ENCODE data around the gene KCNMA1.

The KCNMA1 gene

DNA sequence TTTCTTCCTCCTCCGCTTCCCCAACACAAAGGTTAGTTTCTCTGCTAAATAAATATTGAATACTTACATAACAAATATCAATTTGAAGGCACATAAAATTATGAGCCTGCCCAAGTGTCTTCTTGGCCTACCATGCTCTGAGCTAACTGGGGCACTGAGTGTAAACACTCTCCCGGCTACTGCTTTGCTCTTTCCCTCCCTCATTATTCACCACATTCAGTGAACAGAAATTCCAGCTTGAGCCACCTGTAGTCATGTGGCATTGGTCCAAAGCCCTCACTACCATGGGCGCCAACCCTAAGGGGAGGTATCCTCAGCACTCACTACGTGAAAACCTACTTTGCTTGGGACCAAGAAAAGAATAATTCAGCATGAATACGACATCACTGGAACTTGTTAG lies 409.0 kb downstream of the KCNMA1 start:
- DNase-seq = no peak

DNA sequence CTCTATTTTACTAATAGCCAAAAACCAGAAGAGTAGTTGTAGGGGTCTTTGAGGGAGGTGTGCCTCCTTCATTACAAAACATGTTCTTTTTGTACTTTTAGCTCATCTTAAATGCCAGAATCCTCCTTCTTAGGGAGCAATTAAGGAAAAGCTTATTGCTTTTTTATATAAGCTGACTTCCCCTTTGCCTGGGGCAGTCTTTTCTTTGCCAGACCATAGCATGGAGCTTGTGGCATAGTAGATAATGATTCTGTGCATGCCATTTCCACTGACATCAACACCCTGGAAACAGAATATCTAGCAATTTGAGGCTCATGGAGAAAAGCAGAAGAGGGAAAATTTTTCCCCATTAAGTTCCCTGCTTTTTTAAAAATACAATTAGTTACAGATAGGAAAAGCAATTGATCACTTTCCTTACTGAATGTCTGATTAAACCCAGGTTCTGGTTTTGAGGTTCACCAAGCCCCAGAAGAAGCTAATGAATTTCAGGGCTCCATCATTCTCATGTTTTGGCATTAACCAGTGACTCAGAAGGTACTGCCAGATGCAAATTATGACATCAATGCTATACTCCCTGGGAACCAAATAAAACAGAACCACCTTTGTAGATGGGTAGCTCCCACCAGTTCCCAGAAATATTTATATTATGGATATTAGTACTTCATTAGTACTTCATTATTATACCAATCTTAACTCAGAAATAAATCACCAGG lies 410.6 kb downstream of the KCNMA1 start:
- DNase-seq = no peak

DNA sequence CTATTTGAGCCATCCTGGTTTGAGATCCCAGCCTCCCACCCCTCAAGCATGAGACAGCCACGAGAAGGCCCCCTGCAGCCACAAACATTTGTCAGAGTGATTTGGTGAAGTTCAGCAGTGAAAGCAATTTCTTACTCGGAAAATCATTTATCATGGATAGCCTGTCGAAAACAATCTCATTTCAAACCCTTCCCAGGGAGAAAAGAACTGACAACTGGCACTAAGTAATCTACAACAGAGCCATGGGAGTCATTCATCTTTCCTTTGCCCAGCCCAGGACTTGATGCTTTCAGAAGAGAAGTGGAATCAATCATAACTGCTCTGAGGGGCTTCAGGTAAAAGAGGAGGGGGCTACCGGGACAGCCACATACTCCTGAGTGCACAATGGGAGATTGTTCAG lies 411.2 kb downstream of the KCNMA1 start:
- no peak for DNase-seq

DNA sequence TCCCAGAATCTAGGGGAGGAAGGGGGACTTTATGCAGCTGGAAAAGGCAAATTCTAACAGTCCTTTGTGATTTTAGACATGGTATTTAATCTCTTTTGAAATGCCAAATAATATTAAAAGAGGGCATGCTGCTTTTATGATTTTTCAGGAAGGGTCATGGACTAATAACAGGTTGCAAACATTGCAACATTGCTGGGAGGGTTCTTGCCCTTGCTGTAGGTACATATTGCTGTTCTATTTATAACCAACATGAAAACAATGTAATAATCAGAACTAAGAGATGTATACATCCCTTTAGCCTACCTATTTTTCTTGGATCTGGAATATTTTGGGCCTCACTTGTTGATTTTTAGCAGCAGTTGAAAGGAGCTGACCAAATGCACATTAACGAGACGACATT lies 411.6 kb downstream of the KCNMA1 start:
- no peak for DNase-seq

DNA sequence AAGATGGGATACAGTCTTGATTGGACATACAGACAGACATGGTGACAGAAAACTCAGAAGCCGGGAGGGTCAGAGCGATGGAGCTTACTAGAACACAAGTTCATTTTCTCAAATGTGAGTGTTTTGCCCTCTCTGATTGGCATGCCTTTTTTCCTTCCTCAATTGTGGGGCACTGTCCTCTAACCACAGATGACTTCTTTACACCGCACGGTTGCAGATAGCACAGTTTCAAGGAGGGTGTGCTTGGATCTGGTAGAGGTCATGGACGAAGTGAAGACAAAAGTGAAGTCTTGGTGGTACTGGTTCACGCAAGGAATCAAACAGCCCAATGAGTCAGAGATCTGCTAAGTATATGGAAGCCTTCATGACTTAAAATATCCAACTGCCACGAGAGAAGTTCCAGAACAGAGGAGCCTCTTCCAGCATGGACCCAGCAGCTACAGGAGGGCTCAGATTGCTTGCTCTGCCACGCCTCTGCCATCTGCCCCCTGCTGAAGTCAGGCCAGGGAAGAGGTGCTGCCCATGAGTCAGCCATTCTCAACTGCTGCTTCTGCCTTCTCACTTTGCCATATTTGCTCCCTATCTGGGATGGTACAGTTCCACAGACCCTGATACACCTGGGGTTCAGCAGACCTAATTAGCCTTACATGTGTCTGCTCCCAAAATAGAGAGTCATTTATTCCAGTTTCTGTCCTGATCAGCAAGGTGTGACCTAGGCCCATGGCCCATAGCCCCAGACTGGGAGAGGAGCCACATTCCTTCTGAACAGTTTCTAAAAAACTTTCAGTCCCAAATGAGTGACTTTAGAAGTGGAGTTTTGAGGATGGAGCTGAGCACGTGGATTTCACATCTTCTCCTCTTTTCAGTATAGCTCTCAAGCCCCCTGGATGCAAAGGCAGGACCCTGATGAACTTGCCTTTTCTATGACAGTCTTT lies 413.8 kb downstream of the KCNMA1 start:
- peak; percentile 19 for DNase-seq

DNA sequence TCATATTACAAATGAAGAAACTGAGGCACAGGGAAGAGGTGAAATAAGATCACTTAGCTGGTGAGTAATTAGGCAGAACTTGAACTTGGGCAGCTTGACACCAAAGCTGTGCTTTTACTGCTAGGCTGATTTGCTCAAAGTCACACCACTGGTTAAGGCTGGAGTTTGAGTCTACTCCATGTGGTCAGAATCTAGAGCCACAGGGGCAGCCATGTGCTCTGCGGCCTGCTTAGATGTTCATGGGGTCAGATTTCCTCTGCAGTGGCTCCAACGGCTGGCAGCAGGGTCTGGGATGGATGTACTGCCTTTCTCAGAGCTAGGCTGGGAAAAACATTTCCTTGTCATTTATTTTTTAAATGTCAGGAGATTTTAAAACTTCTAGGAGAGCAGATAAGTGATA lies 417.5 kb downstream of the KCNMA1 start:
- no peak for DNase-seq

DNA sequence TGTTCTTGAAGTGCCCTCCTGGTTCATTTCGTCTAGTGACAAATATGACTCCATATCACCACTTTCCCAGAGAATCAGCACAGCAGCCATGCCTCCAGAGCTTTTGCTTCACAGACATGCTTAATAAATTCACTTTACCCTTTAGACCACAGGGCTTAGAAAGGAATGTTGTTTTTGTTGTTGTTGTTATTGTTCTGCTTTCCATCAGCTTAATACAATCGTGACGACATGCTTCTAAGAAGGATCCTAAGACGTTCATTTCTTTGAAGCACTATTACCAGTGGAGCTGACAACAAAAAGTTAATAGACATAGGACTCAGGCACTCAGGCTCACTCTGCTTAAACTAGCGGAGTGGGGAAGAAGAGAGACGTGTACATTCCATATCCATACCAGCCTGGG lies 418.6 kb downstream of the KCNMA1 start:
- no peak for DNase-seq

DNA sequence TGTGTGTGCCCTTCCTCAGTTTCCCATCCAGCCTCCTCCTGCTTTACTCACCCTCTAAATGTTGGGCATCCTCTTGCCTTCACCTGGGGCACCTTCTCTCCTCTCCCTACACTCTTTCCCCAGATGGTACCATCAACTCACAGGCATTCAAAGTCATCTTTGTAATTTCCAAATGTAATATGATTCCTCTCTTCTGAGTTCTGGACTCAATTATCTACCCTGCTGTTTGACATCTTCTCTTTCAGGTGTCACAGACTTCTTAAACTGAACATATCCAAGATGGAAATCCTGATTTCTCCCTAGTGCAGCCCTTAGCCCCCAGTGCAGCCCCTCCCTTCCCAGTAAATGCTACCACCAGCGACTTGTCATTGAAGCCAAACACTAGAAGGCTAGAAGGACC lies 422.8 kb downstream of the KCNMA1 start:
- DNase-seq = no peak

DNA sequence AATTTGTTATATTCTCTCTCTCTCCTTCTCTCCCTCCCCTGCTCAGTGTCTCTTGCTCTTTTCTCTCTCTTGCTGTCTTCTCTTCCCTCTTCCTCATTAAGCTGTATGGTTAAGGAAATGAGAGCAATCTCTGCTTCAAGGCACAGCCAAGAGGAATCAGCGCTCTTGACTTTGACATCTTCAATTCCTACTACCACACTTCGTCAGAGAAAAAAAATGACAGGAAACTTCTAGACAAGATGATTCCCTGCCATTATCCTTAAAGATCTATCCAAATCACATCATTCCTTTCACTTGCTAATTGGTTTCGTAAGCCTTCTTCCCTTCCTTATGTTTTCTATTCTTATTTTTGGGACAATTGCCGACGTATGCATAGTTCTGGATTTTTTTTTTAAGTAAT lies 425.0 kb downstream of the KCNMA1 start:
- no peak for DNase-seq

DNA sequence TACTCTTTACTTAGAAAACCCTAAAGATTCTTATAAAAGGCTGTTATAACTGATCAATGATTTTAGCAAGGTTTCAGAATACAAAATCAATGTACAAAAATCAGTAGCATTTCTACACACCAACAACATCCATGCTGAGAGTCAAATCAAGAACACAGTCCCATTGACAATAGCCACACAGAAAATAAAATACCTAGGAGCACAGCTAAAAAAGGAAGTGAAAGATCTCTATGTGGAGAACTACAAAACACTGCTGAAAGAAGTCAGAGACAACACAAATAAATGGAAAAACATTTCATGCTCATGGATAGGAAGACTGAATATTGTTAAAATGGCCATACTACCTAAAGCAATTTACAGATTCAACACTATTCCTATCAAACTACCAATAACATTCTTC lies 427.0 kb downstream of the KCNMA1 start:
- no peak for DNase-seq

DNA sequence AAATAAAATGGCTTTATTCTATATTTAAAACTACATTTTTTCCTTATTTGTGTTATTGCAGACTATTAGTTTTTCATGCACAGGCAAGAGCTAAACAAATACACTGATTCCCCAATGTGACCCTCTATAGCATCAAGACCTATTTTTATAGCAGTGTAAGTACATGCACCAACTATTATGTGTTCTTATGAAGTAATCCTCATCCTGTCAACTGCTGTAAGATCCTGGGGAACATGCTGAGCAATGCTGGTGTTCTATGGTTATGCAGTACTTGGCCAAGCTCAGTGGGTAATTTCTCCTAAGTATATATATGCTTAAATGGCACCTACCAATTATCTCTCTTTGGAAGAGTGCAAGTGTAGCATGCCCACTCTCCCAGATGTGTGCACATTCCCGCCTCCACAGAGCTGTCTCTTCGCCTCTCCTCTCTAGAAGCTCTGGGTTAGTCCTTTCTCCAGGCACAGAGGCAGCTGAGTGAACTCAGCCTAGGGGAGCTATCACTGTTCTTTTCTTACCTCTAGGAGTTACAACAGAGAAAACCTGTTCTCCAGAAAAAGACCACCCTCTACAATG lies 428.8 kb downstream of the KCNMA1 start:
- DNase-seq = no peak

DNA sequence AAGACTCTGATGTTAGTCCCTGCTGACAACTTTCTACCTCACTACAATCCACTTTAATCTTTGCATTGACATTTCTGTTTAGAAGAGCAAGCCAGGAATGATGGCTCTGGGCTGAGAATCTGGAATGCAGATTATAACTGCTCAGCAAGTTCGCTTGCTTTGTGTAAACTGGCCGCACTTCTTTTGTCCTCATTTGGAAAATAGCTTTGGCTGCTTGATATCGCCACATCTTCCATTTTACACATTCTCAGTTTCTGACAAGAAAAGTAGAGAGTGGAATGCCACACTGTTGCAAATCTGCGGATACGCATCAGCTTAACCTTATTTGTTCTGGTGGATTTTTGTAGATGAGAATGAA lies 429.8 kb downstream of the KCNMA1 start:
- DNase-seq = no peak

DNA sequence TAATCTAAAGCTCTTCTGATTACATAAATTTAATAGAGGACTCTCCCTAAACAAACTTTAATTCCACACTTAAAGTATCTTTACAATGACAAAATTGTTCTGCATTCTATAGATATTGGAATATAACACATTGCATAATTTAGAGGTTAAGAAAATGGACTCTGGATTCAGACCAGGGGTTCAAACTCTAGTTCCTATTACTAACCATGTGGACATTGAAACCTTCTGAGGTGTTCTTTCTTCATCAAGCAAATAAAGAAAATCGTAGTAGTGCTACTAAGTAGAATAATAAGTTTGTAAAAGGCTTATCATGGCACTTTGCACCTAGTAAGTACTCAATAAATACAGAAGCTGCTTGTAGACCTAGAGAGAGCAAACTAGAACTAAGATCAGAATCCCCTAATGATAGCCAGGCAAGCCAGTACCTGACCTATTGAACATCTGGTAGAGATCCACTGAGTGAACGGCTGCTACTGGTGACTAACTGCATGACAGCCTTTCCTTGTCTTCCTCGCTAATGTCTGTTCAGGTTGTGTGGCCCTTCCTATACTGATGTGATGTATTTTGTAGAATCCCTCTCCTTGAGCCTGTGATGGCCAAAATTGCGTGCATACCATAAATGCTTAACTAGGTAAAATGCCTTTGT lies 430.3 kb downstream of the KCNMA1 start:
- no peak for DNase-seq

DNA sequence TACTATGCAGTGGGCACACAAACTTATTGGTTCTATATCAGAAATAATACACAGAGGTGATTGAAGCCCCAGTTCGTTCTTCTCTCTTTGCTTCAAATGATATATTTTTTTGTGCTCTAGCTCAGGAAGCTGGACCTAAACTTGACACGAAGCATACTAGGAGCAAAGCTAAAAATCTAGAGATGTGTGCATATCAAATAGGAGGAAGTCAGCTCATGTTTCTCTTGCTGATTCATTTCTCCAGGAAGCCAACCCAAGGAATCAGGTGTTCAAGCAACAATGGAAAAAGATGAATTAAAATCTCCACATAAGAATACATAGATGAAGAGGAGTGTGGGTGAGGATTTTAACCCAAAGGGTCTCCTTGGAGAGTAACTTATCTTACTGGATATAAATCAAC lies 432.5 kb downstream of the KCNMA1 start:
- no peak for DNase-seq

DNA sequence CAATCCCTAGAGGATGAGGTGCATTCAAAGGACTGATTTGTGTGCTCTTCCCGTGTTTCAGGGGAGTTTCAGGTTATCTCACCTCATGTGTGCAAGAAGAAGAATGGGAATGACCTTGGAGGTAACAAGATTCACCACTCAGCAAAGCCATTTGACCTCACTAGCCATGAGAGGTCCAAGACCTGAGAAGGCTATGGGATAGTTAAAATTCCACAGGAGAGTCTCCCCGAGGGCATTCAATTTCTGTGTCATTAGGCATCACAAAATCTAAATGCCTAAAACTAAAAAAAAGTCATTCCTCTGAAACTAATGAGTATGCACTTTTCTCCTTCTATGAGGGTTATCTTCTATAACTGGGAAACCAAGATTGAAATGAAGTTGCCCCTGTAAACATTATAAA lies 433.4 kb downstream of the KCNMA1 start:
- no peak for DNase-seq

DNA sequence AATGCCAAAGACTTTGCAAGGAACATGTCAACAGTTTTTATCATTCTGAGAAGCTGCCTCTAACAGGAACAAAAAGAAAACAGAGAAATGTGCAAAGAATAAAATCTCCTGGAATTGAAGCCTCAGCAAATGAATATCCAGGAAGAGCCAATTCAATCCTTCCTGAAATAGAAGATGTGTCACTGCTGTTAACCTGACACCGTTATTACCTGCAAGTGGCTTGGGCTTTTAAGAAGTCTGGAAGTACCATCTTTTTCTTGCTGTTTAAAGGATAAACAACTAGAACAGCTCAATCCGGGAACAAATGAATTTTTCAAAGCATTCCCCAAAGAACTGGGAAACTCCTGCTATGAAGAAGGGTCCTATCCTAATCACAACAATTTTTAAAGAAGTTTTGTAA lies 434.8 kb downstream of the KCNMA1 start:
- DNase-seq = no peak

DNA sequence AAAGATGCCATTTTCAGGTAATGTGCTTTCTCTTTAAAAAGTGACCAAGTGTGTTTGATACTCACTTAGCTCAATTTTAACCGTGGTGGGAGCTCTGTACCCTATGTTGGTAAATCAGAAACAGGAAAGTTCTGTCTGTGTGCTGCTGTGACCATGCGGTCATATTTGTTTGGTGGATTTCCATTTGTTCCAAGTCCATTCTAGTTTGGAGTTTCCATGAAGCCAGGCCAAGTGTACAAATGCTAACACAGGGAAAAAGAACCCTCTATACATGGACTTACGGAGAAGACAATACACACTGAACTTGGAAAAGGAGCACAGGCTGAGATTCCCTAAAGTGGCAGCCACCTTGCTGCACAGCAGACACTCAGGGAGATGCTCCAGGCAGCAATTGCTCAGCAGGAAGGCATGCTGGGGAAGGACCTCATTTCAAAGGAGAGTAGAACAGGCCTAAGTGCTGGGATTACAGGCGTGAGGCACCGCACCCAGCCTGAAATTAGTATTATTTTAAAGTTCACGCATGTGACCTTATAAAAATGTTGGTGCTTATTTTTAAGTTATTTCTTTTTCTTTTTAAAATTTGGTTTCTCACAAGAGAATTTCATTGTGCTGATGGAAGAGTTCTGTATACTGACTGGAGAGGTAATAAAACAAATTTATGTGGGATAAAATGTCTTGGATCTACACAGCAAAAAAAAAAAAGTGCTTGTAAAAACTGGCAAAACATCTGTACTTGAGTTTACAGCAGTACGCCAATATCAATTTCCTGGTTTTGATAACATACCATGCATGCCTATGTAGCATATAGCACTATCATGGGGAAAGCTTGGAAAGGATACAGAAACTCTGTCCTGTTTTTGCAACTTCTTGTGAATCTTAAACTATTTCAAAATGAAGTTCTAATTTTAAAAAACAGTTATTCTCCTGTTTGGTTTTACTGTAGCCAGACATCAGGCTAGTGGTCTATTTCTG lies 436.2 kb downstream of the KCNMA1 start:
- no peak for DNase-seq

DNA sequence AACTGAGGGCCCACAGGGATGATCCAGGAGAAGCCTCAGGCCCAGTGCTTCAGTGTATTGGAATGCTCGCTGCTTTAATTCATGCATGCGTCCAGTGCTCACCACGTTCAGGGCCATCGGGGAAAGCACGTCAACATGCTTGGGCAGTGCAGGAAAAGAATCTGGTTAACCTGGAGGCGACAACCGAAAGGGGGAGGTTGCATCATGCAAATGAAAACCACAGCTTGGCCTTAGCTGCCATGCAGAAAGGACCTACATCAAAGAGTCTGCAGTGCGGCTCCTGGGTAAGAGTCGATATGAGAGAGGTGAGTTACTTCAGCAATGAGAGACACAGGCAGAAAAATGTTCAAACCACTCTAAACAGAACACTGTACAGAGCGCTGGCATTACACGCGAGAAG lies 440.1 kb downstream of the KCNMA1 start:
- DNase-seq = no peak

DNA sequence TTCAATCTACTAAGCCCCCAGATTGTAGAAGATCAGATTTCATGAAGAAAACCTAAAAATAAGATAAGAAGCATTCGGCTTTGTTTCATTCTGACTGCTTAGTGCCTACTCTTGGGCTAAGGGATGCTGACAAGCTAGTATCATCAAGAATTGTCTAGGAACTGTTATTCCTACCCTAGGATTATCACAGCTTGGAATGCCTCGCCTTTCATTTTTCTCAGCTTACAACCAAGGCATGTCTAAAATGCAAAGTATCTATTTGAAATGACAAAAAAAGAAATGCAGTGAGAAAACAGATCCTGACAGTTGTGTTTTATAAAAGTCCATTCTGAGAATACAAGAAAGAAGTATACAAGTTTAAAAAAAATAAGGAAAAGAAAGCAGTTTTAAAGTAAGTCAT lies 441.0 kb downstream of the KCNMA1 start:
- no peak for DNase-seq

DNA sequence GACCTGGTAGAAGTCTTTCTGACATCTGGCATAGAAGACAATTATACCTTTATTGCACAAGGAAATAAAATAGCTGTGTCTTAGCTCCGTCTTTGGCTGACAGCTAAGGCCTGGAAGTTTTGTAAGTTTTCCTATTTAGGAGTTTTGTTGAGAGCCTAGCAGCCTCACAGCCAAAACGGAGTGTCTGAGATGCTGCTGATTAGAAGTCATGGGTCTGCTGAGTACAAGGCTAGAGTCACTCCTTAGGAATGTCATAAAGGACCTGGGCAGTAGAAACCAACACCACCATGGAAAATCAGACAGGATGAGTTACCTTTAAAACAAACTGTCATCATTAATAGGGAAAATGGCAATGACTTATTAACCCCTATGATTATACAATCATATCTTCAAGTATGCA lies 442.5 kb downstream of the KCNMA1 start:
- no peak for DNase-seq

DNA sequence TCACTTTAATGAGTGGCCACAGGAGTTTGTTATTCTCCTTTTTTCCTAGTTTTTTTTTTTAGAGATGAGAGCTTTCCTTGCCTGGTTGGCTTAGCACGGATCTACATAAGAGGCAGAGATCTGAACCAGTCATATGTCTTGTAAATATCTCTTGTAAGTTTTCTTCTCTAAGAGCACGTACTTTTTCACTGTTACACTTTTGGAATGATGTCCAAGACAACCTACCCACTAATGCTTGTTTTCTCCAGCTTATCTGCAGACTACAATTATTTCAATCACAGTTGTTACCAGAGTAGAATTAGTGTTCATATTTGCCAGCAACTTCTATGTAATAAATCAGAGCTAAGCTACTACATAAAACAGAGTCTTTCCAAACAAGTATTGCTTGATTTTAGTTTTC lies 444.6 kb downstream of the KCNMA1 start:
- no peak for DNase-seq

DNA sequence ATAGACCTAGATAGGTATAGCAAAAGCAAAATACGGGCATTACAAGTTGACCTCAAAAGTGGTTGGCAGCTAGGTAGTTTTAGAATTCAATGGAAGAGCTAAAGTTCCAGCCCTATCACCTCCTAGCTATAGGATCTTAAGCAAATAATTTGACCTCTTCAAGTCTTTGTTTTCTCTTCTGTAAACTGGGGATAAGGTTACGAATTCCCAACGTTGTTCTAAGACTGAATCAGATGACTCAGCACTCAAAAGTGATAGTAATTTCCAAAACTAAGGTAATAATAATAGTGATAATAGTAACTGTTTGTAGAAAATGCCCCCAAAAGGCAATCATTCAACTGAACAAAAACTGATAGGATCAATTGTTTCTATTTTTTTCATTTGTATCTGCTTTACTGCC lies 445.2 kb downstream of the KCNMA1 start:
- no peak for DNase-seq
